HG03521 (cell line): ENCODE measurements around the gene HOMER2.

Experiments used
- ATAC-seq: cut with Tn5 transposase; IDR thresholded peaks from one replicate; pipeline ENCODE4 v1.9.1; 2021; ENCODE audit warnings: mild to moderate bottlenecking, moderate library complexity; ENCODE audit not compliant: unreplicated experiment

Gene HOMER2

DNA sequence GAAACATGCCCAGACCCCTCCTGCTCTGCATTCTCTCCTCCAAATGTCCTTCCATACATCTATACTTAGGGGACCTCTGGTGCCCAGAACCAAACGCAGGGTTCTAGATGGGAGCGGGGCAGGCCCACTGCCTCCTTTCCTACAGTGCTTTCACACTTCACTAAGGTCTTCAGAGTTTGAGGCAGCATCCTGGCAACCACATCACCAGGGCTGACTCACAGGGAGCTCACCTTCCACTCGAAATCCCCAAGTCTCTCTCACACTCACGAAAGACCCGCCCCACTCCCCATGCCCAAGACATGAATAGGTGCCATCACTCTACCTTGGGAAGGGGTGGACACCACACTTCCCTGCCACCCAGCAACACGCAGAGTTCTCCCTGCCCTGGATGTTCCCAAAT, 18.9 kb downstream of the HOMER2 start:
- ATAC-seq, result no peak

DNA sequence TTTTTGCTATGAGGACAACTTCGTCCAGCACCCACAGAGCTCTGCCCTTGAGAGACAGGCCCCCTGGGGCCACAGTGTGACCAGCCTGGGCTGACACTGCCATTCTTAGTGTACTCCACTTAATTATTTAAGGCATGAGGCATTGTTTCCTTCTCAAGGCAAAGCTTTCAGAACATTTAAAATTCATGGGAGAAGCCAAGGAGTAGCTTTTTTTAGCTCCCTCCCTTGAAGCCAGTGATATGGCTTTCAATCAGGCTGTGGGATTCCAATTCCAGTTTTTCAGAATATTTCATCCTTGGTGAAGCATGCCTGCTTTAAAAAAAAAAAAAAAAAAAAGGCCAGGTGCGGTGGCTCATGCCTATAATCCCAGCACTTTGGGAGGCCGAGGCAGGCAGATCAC, 21.3 kb downstream of the HOMER2 start:
- ATAC-seq, result no peak

DNA sequence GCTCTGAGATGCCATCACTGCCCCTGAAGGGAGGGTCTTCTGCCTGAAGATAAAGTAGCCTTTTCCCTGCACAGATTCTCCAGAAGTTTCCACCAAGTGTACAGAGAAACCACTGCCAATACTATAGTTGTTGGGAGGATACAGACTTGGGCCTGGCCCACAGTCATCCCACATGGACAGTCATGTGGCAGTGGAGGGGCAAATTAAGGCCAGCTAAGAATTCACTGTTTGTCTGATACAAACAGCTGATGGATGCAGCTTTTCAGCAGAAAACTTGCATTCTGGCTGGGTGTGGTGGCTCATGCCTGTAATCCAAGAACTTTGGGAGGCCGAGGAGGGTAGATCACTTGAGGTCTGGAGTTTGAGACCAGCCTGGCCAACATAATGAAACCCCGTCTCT, 22.1 kb downstream of the HOMER2 start:
- ATAC-seq, result no peak

GRCh38 chr15:82928711-82929110, 23.8 kb downstream of the HOMER2 start:
- ATAC-seq, result no peak

DNA sequence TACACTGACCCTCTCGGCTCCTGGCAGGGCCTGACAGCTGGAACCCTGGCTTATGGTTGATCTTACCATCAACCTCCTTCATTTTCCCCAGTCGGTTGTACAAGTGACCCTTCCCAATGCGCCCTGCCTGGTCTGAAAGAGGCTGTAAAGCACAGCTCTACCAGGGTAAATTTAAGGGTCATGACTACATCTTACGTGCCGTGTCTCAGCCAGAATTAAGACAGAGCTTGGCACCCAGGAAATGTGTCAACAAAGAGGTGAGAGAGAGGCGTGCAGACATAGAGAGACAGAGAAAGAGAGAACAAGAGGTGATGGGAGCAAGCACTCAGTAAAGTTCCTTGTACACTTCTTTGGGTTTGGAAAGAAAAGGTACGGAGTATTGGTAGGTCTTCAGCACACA, 28.8 kb downstream of the HOMER2 start:
- no peak for ATAC-seq

DNA sequence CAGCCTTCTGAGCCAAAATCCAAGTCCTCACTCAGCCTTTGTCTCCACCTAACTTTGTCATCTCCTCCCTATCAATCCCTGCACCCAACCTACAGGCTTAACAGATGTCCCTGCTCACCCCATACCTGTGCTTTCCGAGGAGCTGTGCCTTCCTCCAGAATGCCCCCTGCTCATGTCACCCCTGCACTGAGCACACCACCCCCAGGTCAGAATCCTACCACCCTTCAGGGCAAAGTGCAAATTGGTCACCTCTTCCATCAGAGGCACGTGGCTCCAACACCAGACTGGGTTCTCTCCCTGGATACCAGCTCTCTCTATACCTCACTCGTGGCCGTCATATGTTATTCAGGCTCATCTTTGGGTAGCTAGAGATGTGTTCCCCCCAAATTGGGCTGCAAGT, 29.8 kb downstream of the HOMER2 start:
- no peak for ATAC-seq

DNA sequence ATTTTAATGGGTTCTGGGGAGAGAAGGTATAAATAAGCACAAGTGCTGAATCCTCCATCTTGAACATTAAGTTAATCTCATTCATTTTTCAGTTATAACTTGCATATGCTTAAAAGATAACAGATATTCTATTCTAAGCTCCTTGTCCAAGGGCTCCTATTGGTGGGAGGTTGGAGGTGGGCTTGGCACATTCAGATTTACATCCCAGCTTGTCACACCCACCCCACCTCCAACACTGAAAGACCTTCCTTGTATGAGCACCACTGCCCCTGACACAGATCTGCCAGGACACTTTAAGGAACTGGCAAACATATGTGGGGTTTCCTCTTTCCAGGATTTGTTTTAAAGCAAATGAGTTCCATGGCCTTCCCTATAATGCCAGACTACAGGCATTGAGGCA, 30.6 kb downstream of the HOMER2 start:
- no peak for ATAC-seq

GRCh38 chr15:82921242-82921641, 31.3 kb downstream of the HOMER2 start:
- ATAC-seq, result no peak

- no peak for ATAC-seq
Observed at GRCh38 chr15:82919231-82919886, 33.2 kb downstream of the HOMER2 start.

- no peak for ATAC-seq
Observed at GRCh38 chr15:82918607-82919230, 33.8 kb downstream of the HOMER2 start.

GRCh38 chr15:82918162-82918561, 34.4 kb downstream of the HOMER2 start:
- no peak for ATAC-seq

DNA sequence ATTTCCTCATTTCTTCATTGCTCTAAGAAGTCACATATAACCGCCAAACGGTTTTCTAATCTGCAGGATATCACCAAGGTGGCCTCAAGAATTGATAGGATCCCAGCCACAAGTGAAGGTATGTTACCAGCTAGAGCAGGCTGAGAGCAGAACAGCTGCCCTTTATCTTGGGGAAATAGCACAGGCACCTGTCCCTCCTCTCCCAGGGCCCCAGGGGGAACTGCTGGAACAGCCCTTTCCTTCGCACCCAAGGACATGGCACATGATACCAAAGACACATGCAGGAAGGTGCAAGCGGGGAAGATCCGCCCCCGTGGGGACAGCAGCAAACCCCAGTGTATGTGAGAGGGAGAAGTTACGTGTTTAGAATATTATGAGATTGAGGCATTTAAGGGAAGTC, 35.3 kb downstream of the HOMER2 start:
- ATAC-seq, result no peak

- ATAC-seq, result no peak
Observed at GRCh38 chr15:82916161-82916952, 36.2 kb downstream of the HOMER2 start.

GRCh38 chr15:82914396-82914795, 38.1 kb downstream of the HOMER2 start:
- no peak for ATAC-seq

DNA sequence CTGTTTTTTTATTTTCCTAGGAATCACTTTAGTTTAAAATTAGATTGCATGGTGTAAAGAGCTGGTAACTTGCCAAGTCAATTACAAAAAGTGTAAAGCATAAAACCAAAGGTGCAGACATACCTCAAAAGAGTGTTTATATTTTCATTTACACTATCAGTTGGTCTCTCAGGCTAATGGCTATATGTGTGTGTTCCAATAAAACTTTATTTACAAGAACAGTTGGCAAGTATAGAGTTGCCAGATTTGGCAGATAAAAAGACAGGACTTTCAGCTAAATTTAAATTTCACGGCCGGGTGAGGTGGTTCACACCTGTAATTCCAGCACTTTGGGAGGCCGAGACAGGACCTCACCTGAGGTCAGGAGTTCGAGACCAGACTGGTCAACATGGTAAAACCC, 41.1 kb downstream of the HOMER2 start:
- no peak for ATAC-seq

DNA sequence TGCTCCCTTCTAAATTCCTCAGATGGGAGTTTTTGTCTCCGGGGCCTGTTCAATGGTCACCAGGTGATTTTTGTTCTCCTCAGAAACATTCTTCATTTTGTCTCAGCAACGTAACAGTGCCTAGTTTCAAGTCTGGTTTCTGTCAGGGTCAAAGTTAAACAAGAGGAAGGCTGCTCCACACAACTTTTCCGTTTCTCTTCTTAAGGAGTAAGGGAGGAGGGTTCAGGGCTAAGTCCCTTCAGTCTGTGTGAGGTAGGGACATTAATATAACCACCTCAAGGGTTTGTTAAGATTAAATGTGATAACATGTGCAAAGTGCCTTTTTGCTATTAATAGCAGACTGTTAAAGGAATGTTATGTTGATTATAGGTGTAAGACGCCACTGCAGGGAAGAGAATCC, 41.8 kb downstream of the HOMER2 start:
- no peak for ATAC-seq

GRCh38 chr15:82909080-82909815, 43.3 kb downstream of the HOMER2 start:
- no peak for ATAC-seq

GRCh38 chr15:82907350-82907749, 45.2 kb downstream of the HOMER2 start:
- no peak for ATAC-seq

GRCh38 chr15:82904574-82904973, 47.9 kb downstream of the HOMER2 start:
- no peak for ATAC-seq

- ATAC-seq, result no peak
Observed at GRCh38 chr15:82903511-82903910, 49.0 kb downstream of the HOMER2 start.

- no peak for ATAC-seq
Observed at GRCh38 chr15:82901114-82901805, 51.3 kb downstream of the HOMER2 start.
